Liver (tissue), 9 donors: Measurements from ENCODE around the gene FAAP100. TPM values are rescaled to one million over a fixed set of nuclear protein-coding genes. Genes with fewer than 3 reads are reported as not detected.

ENCODE experiments used
- DNase-seq: peaks from one replicate; pipeline ENCODE4 v3.0.0-alpha.2; 2017; ENCODE audit warnings: low spot score
- H3K27ac ChIP-seq, 2 donors: one replicate each; pipeline ENCODE4 v1.7.0; 2013; ENCODE audit warnings: inconsistent platforms in 2 of 2, low read length in 2 of 2, control low read depth in 1 of 2, low read depth in 1 of 2, mild to moderate bottlenecking in 1 of 2
- H3K27me3 ChIP-seq, 4 donors: one replicate each; pipeline versions ENCODE4 v1.6.1 to v1.7.0; 2013; ENCODE audit warnings: low read length in 3 of 4, inconsistent platforms in 1 of 4, mild to moderate bottlenecking in 1 of 4, moderate library complexity in 1 of 4; ENCODE audit not compliant: control insufficient read depth in 4 of 4, insufficient read depth in 4 of 4
- H3K36me3 ChIP-seq, 4 donors: one replicate each; pipeline versions ENCODE4 v1.6.1 to v1.7.0; 2013; ENCODE audit warnings: low read length in 3 of 4, mild to moderate bottlenecking in 3 of 4, low read depth in 1 of 4, moderate library complexity in 1 of 4; ENCODE audit not compliant: control insufficient read depth in 4 of 4, insufficient read depth in 3 of 4
- H3K4me1 ChIP-seq, 4 donors: one replicate each; pipeline versions ENCODE4 v1.6.1 to v1.7.0; 2013; ENCODE audit warnings: low read length in 3 of 4, mild to moderate bottlenecking in 3 of 4, moderate library complexity in 1 of 4; ENCODE audit not compliant: control insufficient read depth in 4 of 4, insufficient read depth in 4 of 4
- H3K4me3 ChIP-seq, 3 donors: one replicate each; pipeline versions ENCODE4 v1.6.1 to v1.7.0; 2013; ENCODE audit warnings: low read length in 3 of 3, control low read depth in 1 of 3, low read depth in 1 of 3, mild to moderate bottlenecking in 1 of 3
- H3K9ac ChIP-seq, 2 donors: one replicate each; pipeline ENCODE4 v1.7.0; 2013; ENCODE audit warnings: low read length in 2 of 2, mild to moderate bottlenecking in 2 of 2, moderate library complexity in 2 of 2, control low read depth in 1 of 2, low read depth in 1 of 2
- H3K9me3 ChIP-seq, 4 donors: one replicate each; pipeline versions ENCODE4 v1.6.1 to v1.7.0; 2013; ENCODE audit warnings: low read length in 3 of 4; ENCODE audit not compliant: control insufficient read depth in 4 of 4
- EGR1 ChIP-seq, 2 donors: IDR thresholded peaks; 2 replicates each; pipeline ENCODE4 v1.6.1; 2016 to 2018; ENCODE audit warnings: antibody characterized with exemption in 2 of 2, low read depth in 2 of 2
- FOXA1 ChIP-seq: IDR thresholded peaks from 2 replicates; pipeline ENCODE4 v1.6.1; 2016; ENCODE audit warnings: antibody characterized with exemption
- FOXA2 ChIP-seq: IDR thresholded peaks from 2 replicates; pipeline ENCODE4 v1.6.1; 2016; ENCODE audit warnings: antibody characterized with exemption
- HNF4A ChIP-seq, 2 donors: conservative IDR thresholded peaks; 2 replicates each; pipeline ENCODE4 v1.6.1; 2016; ENCODE audit warnings: antibody characterized with exemption in 2 of 2, mild to moderate bottlenecking in 2 of 2
- JUND ChIP-seq, 2 donors: IDR thresholded peaks; 2 replicates each; pipeline ENCODE4 v1.6.1; 2016; ENCODE audit warnings: antibody characterized with exemption in 2 of 2
- NR2F2 ChIP-seq: IDR thresholded peaks from 2 replicates; pipeline ENCODE4 v1.6.1; 2016; ENCODE audit warnings: antibody characterized with exemption
- RAD21 ChIP-seq, 2 donors: IDR thresholded peaks; 2 replicates each; pipeline ENCODE4 v1.6.1; 2016; ENCODE audit warnings: antibody characterized with exemption in 2 of 2, mild to moderate bottlenecking in 2 of 2
- RXRA ChIP-seq, 2 donors: IDR thresholded peaks; 2 replicates each; pipeline ENCODE4 v1.6.1; 2017 to 2018; ENCODE audit warnings: antibody characterized with exemption in 2 of 2, mild to moderate bottlenecking in 1 of 2
- TAF1 ChIP-seq: conservative IDR thresholded peaks from 2 replicates; pipeline ENCODE4 v1.6.1; 2016; ENCODE audit warnings: antibody characterized with exemption, mild to moderate bottlenecking
- YY1 ChIP-seq: IDR thresholded peaks from 2 replicates; pipeline ENCODE4 v1.6.1; 2016; ENCODE audit warnings: antibody characterized with exemption, mild to moderate bottlenecking
- WGBS: extraction: QIAGEN DNeasy Blood & Tissue Kit; methylation state at CpG from one replicate; pipeline ENCODE4 v1.1.7; 2013; 5-methylcytosine and 5-hydroxymethylcytosine counted together
- polyA plus RNA-seq, 2 donors: library from polyadenylated mRNA; stranded (reverse) in 1 of 2; unstranded in 1 of 2; fragments of 200-250 nt in 1 of 2; fragments of >200 nt in 1 of 2; fragmentation: Nextera tagmentation in 1 of 2; extraction: Ambion mirVana in 1 of 2; gene quantifications; one replicate each; pipeline versions ENCODE4 v1.2.1 to v1.2.3, GENCODE V29; 2013 to 2015
- total RNA-seq, 2 donors: library from RNA; depleted of rRNA; stranded (reverse); fragments of >200 nt; gene quantifications; one replicate each; pipeline ENCODE4 v1.2.3, GENCODE V29; 2014
- TF ChIP-seq, protein P1 (sequence below): IDR thresholded peaks from 2 replicates; pipeline ENCODE4 v1.6.1; 2016; ENCODE audit warnings: antibody characterized with exemption
- TF ChIP-seq, protein P2 (sequence below): IDR thresholded peaks from 2 replicates; pipeline ENCODE4 v1.6.1; 2016; ENCODE audit warnings: antibody characterized with exemption
- TF ChIP-seq, protein P3 (sequence below): IDR thresholded peaks from 2 replicates; pipeline ENCODE4 v1.6.1; 2016; ENCODE audit warnings: antibody characterized with exemption, mild to moderate bottlenecking
- TF ChIP-seq, protein P4 (sequence below): IDR thresholded peaks from 2 replicates; pipeline ENCODE4 v1.6.1; 2016; ENCODE audit warnings: antibody characterized with exemption
- donor health status: healthy.
- donor health status: healthy.
- donor health status: healthy.
- donor health status: healthy.
- donor health status: healthy.

Gene FAAP100
- total and polyA plus RNA-seq, 4 donors = 8.1 to 14.7 (median 9.7) TPM

DNA sequence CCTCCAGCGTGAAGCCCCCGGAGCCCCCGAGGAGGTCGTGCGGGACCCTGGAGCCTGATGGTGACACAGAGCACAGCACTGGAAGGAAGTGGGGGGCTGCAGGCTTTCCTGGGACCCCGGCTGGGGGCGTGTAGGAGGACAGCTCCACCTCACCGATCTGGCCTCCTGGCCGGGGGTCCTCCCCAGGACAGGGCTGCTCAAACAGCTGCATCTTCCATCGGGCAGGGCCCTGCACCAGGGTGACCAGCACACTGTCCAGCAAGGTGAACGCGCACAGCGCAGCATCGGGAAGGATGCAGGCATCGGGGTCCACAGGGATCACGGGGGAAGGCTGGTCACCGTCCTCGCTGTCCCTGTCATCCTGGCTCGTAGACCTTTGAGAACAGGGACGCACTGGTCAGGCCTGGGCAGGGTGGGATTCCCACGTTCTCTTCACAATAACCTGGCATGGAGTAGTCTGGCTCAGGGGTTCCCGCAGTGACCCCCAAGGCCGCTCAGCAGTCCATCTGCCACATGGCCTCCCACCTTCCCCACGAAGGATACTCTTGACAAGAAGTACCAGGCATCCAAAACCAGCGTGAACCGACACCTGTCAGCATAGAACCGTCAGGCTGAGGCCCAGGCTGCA lies 1.2 kb downstream of the FAAP100 start:
- TF ChIP-seq, protein P1, sequence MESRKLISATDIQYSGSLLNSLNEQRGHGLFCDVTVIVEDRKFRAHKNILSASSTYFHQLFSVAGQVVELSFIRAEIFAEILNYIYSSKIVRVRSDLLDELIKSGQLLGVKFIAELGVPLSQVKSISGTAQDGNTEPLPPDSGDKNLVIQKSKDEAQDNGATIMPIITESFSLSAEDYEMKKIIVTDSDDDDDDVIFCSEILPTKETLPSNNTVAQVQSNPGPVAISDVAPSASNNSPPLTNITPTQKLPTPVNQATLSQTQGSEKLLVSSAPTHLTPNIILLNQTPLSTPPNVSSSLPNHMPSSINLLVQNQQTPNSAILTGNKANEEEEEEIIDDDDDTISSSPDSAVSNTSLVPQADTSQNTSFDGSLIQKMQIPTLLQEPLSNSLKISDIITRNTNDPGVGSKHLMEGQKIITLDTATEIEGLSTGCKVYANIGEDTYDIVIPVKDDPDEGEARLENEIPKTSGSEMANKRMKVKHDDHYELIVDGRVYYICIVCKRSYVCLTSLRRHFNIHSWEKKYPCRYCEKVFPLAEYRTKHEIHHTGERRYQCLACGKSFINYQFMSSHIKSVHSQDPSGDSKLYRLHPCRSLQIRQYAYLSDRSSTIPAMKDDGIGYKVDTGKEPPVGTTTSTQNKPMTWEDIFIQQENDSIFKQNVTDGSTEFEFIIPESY = no peak
- TF ChIP-seq HNF4A (conservative IDR thresholded peaks at IDR 0.05) (no peak), JUND (IDR thresholded peaks at IDR 0.05) (no peak), YY1 (no peak), TAF1 (no peak), RXRA (IDR thresholded peaks at IDR 0.05) (no peak), RAD21 (IDR thresholded peaks at IDR 0.05) (no peak), FOXA2 (no peak), EGR1 (IDR thresholded peaks at IDR 0.05; ENCODE audit: low read depth in 2 of 2) (no peak), NR2F2 (no peak), FOXA1 (no peak)
- TF ChIP-seq, protein P2, sequence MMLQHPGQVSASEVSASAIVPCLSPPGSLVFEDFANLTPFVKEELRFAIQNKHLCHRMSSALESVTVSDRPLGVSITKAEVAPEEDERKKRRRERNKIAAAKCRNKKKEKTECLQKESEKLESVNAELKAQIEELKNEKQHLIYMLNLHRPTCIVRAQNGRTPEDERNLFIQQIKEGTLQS = no peak
- TF ChIP-seq, protein P3, sequence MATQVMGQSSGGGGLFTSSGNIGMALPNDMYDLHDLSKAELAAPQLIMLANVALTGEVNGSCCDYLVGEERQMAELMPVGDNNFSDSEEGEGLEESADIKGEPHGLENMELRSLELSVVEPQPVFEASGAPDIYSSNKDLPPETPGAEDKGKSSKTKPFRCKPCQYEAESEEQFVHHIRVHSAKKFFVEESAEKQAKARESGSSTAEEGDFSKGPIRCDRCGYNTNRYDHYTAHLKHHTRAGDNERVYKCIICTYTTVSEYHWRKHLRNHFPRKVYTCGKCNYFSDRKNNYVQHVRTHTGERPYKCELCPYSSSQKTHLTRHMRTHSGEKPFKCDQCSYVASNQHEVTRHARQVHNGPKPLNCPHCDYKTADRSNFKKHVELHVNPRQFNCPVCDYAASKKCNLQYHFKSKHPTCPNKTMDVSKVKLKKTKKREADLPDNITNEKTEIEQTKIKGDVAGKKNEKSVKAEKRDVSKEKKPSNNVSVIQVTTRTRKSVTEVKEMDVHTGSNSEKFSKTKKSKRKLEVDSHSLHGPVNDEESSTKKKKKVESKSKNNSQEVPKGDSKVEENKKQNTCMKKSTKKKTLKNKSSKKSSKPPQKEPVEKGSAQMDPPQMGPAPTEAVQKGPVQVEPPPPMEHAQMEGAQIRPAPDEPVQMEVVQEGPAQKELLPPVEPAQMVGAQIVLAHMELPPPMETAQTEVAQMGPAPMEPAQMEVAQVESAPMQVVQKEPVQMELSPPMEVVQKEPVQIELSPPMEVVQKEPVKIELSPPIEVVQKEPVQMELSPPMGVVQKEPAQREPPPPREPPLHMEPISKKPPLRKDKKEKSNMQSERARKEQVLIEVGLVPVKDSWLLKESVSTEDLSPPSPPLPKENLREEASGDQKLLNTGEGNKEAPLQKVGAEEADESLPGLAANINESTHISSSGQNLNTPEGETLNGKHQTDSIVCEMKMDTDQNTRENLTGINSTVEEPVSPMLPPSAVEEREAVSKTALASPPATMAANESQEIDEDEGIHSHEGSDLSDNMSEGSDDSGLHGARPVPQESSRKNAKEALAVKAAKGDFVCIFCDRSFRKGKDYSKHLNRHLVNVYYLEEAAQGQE = no peak
- Histone ChIP-seq H3K4me3 (peak overlapping the region in 2 of 3 donors; percentile 94 to 97), H3K9me3 (no peaks in the 10 kb centered on the region), H3K27ac (no peak overlapping the region), H3K36me3 (peaks cover 5 to 26% (median 9%) of the 10 kb centered on the region in 4 donors), H3K9ac (peak overlapping the region in 1 of 2 donors; percentile 17), H3K27me3 (no peaks in the 10 kb centered on the region), H3K4me1 (peaks cover 5 to 38% (median 31%) of the 10 kb centered on the region in 4 donors)
- DNase-seq = no peak
- WGBS = 85% methylated on average over 27 of the region's 27 CpGs

DNA sequence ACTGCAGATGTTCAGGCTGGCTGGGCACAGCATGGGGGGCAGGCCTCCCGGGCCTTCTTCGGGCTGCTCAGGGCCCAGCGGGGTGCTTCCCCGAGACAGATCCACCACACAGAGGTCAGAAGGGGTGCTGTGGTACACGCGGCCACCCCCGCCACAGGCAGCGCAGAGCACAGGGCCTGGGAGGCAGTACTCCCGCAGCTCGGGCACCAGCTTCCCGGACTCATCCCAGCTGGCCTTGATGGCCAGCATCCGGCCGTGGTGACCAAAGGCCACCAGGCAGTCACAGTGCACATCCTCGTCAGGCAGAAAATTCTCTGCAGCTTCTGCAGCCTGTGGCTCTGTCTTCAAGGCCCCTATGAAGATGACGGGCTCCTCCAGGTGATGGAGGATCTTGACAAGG lies 1.9 kb downstream of the FAAP100 start:
- H3K9ac ChIP-seq = no peak overlapping the region
- no peaks in the 10 kb centered on the region for H3K27me3 ChIP-seq
- TF ChIP-seq, protein P1 = no peak
- TF ChIP-seq FOXA1 (no peak), FOXA2 (no peak), JUND (IDR thresholded peaks at IDR 0.05) (no peak), RXRA (IDR thresholded peaks at IDR 0.05) (no peak), HNF4A (conservative IDR thresholded peaks at IDR 0.05) (no peak), EGR1 (IDR thresholded peaks at IDR 0.05; ENCODE audit: low read depth in 2 of 2) (no peak), TAF1 (no peak)
- TF ChIP-seq, protein P3 = no peak
- TF ChIP-seq, protein P4, sequence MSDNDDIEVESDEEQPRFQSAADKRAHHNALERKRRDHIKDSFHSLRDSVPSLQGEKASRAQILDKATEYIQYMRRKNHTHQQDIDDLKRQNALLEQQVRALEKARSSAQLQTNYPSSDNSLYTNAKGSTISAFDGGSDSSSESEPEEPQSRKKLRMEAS = no peak
- DNase-seq = no peak
- no peaks in the 10 kb centered on the region for H3K9me3 ChIP-seq
- 91% methylated on average over 15 of the region's 15 CpGs for WGBS
- no peak overlapping the region for H3K27ac ChIP-seq
- peaks cover 5 to 38% (median 31%) of the 10 kb centered on the region in 4 donors for H3K4me1 ChIP-seq
- H3K4me3 ChIP-seq = no peak overlapping the region
- H3K36me3 ChIP-seq = peaks cover 5 to 33% (median 11%) of the 10 kb centered on the region in 4 donors
